GM19351 (cell line): ENCODE measurements around the gene COLEC12.
"Not testable (repeated sequence)": the region's sequence is repeated elsewhere in the genome, so short reads cannot be mapped to it uniquely, and the experiment has no call there.

Source experiments
- ATAC-seq: cut with Tn5 transposase; IDR thresholded peaks from one replicate; pipeline ENCODE4 v1.9.1; 2021; ENCODE audit warnings: mild to moderate bottlenecking, moderate library complexity; ENCODE audit not compliant: unreplicated experiment

The COLEC12 gene

GRCh38 chr18:294566-294965, 205.9 kb downstream of the COLEC12 start:
- no peak for ATAC-seq

- ATAC-seq: no peak
These were observed 207.0 kb downstream of the COLEC12 start for GRCh38 chr18:293536-293935.

- ATAC-seq: no peak
These were observed 208.2 kb downstream of the COLEC12 start for GRCh38 chr18:292271-292670.

GRCh38 chr18:289970-290369, 210.5 kb downstream of the COLEC12 start:
- ATAC-seq: not testable (repeated sequence)

GRCh38 chr18:289026-289425, 211.5 kb downstream of the COLEC12 start:
- no peak for ATAC-seq

GRCh38 chr18:286515-287310, 213.8 kb downstream of the COLEC12 start:
- ATAC-seq: no peak

GRCh38 chr18:285817-286216, 214.7 kb downstream of the COLEC12 start:
- no peak for ATAC-seq

GRCh38 chr18:275486-275885, 225.0 kb downstream of the COLEC12 start:
- ATAC-seq: no peak

GRCh38 chr18:274313-274712, 226.2 kb downstream of the COLEC12 start:
- ATAC-seq: no peak

GRCh38 chr18:273525-273924, 227.0 kb downstream of the COLEC12 start:
- no peak for ATAC-seq

GRCh38 chr18:272650-273049, 227.9 kb downstream of the COLEC12 start:
- ATAC-seq: no peak

- no peak for ATAC-seq
These were observed 230.9 kb downstream of the COLEC12 start for GRCh38 chr18:269480-270095.

GRCh38 chr18:267688-268552, 232.6 kb downstream of the COLEC12 start, which contains the start of gene THOC1:
Gene THOC1, minus strand, starts transcription at chr18:268047. Its CDS starts 28 bp downstream, at chr18:268019.
- ATAC-seq: peak; percentile 87

GRCh38 chr18:267380-267687, 233.2 kb downstream of the COLEC12 start:
- peak; percentile 33 for ATAC-seq
